Fibroblast of mammary gland (primary cell): ENCODE measurements around the gene CBFA2T2.

Experiments used
- DNase-seq: peaks from one replicate; pipeline ENCODE4 v3.0.0-alpha.2; 2010; ENCODE audit warnings: low read depth
- H3K4me3 ChIP-seq: 2 replicates; pipeline ENCODE4 v1.5.1; 2011; ENCODE audit warnings: low read depth, mild to moderate bottlenecking, low read length, moderate library complexity; ENCODE audit not compliant: control insufficient read depth
- TF ChIP-seq, protein P1 (sequence below): conservative IDR thresholded peaks from 2 replicates; pipeline ENCODE4 v1.5.1; 2011; ENCODE audit warnings: low read depth, low read length, inconsistent platforms; ENCODE audit not compliant: control insufficient read depth, insufficient read depth

CBFA2T2 gene

DNA sequence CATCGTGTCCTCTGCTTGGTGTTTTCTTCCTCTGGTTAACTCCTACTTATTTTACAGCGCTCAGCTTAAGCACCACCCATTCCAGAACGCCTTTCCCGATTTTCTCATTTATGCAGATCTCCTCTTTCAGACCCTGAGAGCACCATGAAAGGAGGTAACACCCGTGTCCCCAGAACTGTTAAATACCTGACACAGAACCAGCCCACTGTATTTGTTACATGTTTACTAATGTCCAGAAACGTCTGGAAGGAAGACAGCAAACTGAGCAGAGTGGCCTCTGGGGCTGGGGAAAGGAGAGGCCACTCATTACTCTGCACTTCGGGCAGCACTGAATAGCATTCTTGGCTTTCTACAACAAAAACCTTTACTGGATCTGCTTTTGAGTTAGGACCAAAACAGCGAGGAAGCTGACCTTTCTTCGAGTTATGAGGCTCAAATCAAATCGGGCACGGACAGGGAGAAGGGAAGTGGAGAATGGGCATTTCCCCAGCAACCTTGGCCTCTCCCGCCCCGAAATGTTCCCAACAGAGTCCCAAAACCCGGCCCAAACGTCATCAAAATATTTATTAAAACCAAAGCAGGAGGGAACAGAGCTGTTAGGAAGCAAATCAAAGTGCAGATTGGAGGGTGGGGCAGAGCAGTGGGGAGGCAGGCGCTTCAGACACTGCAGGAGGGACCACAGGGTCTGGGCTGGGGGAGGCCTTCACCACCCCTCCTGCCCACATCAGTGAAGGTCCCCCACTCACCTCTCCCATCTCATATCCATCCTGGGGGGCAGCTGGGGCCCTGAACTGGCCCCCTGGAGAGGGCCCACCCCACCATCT is 185.5 kb downstream of the CBFA2T2 start:
- DNase-seq, result peak; percentile 54
- peak overlapping the region; percentile 56 for H3K4me3 ChIP-seq
- TF ChIP-seq, protein P1, sequence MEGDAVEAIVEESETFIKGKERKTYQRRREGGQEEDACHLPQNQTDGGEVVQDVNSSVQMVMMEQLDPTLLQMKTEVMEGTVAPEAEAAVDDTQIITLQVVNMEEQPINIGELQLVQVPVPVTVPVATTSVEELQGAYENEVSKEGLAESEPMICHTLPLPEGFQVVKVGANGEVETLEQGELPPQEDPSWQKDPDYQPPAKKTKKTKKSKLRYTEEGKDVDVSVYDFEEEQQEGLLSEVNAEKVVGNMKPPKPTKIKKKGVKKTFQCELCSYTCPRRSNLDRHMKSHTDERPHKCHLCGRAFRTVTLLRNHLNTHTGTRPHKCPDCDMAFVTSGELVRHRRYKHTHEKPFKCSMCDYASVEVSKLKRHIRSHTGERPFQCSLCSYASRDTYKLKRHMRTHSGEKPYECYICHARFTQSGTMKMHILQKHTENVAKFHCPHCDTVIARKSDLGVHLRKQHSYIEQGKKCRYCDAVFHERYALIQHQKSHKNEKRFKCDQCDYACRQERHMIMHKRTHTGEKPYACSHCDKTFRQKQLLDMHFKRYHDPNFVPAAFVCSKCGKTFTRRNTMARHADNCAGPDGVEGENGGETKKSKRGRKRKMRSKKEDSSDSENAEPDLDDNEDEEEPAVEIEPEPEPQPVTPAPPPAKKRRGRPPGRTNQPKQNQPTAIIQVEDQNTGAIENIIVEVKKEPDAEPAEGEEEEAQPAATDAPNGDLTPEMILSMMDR, result no peak

DNA sequence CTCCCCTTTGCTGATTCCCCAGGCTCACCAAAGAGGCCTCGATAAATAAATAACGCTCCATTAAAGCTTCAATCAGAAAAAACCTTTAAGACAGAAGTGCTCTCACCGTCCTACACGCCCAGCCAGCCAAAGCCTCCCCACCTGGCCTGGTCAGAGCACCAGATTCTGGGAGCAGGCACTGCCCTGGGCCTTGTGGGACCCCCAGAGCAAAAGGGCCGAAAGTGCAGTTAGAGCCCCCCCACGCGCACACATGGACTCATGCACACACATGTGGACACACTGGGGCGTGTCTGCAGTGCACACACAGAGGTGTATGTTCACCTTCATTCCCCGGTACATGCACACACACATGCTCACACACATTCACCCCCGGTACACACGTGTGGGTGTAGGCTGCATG is 186.2 kb downstream of the CBFA2T2 start:
- no peak for DNase-seq
- H3K4me3 ChIP-seq, result no peak overlapping the region
- TF ChIP-seq, protein P1, result no peak

DNA sequence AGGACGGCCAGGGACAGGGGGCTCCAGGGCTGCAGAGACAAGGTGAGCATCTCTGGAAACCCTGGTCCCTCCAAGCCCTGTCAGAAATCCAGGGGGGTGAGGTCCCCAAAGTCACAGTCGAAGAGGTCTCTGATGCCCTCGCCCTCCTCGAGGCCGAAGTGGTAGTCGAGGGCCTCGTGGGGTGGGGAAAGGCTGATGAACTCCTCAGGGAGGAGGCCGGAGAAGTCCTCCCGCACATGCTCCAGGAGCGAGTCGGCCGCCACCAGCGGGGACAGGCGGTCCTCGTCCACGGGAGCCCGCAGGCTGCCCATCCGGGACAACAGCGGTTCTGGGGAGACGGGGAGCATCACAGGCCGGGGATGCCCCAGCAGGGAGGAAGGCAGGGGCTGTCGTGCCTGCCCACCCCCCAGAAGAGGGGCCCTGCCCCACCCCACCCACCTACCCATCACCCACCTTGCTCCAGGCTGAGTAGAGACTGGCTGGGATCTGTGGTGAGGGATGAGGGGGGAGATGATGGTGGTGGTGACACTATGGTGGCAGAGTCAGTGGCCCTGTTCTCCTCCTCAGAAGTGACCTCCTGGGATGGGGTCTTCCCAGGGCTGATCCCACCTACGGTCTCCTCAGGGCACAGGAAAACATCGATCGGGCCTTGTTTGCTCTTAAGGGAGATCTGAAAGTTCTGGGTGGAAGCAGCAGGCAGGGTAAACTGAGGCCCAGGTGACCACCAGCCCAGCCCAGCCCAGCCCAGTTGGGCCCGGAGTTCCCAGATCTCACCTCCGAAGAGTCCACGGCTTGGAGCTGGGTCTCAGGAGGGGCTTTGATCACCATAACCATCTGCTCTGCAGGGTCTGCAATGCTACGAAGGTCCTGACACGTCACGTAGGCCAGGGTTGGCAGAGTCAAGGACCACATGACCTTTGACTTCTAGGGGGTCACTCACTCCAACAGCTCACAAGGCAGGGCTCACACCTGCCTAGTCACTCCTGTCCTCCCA is 187.1 kb downstream of the CBFA2T2 start:
- DNase-seq, result no peak
- H3K4me3 ChIP-seq, result no peak overlapping the region
- TF ChIP-seq, protein P1, result no peak

DNA sequence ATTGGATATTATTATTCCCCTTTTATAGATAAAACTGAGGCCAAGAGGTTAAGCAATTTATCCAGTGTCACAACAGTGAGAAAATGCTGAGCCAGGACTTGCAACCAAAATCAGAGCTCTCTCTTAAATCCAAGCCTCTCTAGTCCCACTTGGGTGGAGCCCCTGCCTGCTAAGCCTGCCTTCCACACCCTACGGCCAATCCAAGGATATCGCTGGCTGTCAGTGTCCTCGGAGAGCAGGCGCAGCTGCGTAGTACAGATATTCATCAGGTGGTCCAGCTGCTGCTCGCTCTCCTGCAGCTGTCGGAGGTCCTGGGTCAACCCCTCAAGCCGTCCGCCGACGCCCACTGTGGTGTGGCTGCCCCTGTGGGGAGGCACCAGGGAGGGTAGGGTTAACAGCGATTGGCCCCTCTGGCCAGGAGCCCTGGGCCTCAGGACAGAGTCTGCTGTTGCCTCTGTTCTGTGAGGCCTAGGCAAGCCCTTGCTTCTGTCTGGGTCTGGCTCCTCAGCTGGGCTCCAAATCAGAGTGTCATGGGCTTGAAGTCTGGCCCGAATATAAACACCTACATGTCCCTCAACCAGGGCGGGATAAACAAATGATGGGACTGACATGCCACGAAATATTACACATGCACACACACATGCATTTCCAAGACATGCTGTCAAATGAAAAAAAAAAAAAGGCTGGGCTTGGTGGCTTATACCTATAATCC is 188.3 kb downstream of the CBFA2T2 start:
- no peak overlapping the region for H3K4me3 ChIP-seq
- DNase-seq, result no peak
- TF ChIP-seq, protein P1, result no peak

DNA sequence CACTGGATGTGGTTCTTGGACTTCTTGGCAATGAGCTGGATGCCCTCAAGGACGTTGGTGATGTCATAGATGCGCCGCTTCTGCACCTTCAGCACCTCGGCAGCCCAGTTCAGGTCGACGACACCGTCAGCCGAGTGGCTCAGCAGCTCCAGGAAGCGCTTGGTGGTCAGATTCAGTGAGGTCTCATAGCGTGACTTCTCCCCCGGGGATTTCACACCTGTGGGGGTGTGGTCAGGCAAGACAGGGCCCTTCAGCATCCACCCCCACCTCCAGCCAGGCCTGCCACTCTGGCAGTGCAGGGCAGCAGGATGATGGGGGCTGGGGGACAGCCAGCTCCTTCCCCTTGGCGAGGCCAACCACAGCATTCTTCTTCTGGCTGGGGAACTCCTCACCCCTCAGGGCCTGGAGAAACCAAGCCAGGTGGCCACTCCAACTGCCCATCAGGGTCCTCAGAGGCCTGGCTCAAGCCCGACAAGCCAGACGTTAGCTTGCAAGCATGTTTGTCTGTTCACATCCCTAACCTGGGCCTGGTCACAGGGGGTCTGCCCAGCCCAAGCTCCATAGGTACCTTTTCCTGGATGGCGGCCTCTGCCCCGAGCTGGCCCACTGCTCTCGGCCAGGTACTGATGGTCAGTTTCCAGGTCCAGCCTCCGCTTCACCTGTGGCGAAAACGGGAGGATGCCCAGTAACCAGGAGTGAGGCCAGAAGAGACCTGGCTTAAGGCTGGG is 190.0 kb downstream of the CBFA2T2 start:
- TF ChIP-seq, protein P1, result no peak
- no peak overlapping the region for H3K4me3 ChIP-seq
- no peak for DNase-seq
